Loucy (cell line): ENCODE measurements around the gene SPTB.

Experiments used
- H2AFZ ChIP-seq: fragments of 200-600 bp; sonication (generic); 2 replicates; pipeline ENCODE4 v1.6.0; 2016; ENCODE audit warnings: antibody characterized with exemption, mild to moderate bottlenecking, low read length, moderate library complexity
- H3F3A ChIP-seq: fragments of 200-600 bp; 2 replicates; pipeline ENCODE4 v1.6.0; 2016; ENCODE audit warnings: antibody characterized with exemption, low read depth, mild to moderate bottlenecking
- H3K27me3 ChIP-seq: fragments of 200-600 bp; sonication (generic); 2 replicates; pipeline ENCODE4 v1.6.1; 2014; ENCODE audit warnings: low read length, mild to moderate bottlenecking; ENCODE audit not compliant: insufficient read depth, poor library complexity, severe bottlenecking
- H3K36me3 ChIP-seq: fragments of 200-600 bp; sonication (generic); 2 replicates; pipeline ENCODE4 v1.6.1; 2016; ENCODE audit warnings: low read length; ENCODE audit not compliant: insufficient read depth
- H3K4me1 ChIP-seq: fragments of 200-600 bp; sonication (generic); 2 replicates; pipeline ENCODE4 v1.5.1; 2014; ENCODE audit warnings: low read length, mild to moderate bottlenecking; ENCODE audit not compliant: insufficient read depth, poor library complexity, severe bottlenecking
- H3K4me2 ChIP-seq: fragments of 200-600 bp; sonication (generic); 2 replicates; pipeline ENCODE4 v1.6.0; 2014; ENCODE audit warnings: antibody characterized with exemption, low read length, low read depth, mild to moderate bottlenecking; ENCODE audit not compliant: poor library complexity, severe bottlenecking
- H3K4me3 ChIP-seq: fragments of 200-600 bp; sonication (generic); 2 replicates; pipeline ENCODE4 v1.5.1; 2014; ENCODE audit warnings: low read length, mild to moderate bottlenecking, mixed read lengths; ENCODE audit not compliant: poor library complexity, severe bottlenecking
- H3K79me2 ChIP-seq: fragments of 200-600 bp; sonication (generic); 2 replicates; pipeline ENCODE4 v1.6.1; 2014; ENCODE audit warnings: low read length; ENCODE audit not compliant: insufficient read depth
- H3K9ac ChIP-seq: fragments of 200-600 bp; sonication (generic); 2 replicates; pipeline ENCODE4 v1.6.0; 2014; ENCODE audit warnings: mild to moderate bottlenecking, low read depth, low read length, moderate library complexity; ENCODE audit not compliant: poor library complexity, severe bottlenecking
- H3K9me2 ChIP-seq: fragments of 200-600 bp; sonication (generic); replicated peaks from 2 replicates; pipeline ENCODE4 v1.6.1; 2016; ENCODE audit warnings: low read depth, low read length, mixed read lengths
- H3K9me3 ChIP-seq: fragments of 200-600 bp; sonication (generic); 2 replicates; pipeline ENCODE4 v1.6.1; 2014; ENCODE audit warnings: mild to moderate bottlenecking, antibody characterized with exemption, low read length, low read depth; ENCODE audit not compliant: insufficient read depth
- H4K20me1 ChIP-seq: fragments of 200-600 bp; sonication (generic); 2 replicates; pipeline ENCODE4 v1.6.0; 2014; ENCODE audit warnings: antibody characterized with exemption, low read length, mild to moderate bottlenecking; ENCODE audit not compliant: insufficient read depth, poor library complexity, severe bottlenecking
- EZH2phosphoT487 ChIP-seq: fragments of 200-600 bp; IDR thresholded peaks from 2 replicates; pipeline ENCODE4 v1.6.1; 2018; ENCODE audit warnings: antibody characterized with exemption, mild to moderate bottlenecking, moderate library complexity, borderline replicate concordance
- TF ChIP-seq, protein P1 (sequence below): fragments of 200-600 bp; sonication (generic); conservative IDR thresholded peaks from 2 replicates; pipeline ENCODE4 v1.5.1; 2014; ENCODE audit warnings: mild to moderate bottlenecking, antibody characterized with exemption, low read length

Gene SPTB

DNA sequence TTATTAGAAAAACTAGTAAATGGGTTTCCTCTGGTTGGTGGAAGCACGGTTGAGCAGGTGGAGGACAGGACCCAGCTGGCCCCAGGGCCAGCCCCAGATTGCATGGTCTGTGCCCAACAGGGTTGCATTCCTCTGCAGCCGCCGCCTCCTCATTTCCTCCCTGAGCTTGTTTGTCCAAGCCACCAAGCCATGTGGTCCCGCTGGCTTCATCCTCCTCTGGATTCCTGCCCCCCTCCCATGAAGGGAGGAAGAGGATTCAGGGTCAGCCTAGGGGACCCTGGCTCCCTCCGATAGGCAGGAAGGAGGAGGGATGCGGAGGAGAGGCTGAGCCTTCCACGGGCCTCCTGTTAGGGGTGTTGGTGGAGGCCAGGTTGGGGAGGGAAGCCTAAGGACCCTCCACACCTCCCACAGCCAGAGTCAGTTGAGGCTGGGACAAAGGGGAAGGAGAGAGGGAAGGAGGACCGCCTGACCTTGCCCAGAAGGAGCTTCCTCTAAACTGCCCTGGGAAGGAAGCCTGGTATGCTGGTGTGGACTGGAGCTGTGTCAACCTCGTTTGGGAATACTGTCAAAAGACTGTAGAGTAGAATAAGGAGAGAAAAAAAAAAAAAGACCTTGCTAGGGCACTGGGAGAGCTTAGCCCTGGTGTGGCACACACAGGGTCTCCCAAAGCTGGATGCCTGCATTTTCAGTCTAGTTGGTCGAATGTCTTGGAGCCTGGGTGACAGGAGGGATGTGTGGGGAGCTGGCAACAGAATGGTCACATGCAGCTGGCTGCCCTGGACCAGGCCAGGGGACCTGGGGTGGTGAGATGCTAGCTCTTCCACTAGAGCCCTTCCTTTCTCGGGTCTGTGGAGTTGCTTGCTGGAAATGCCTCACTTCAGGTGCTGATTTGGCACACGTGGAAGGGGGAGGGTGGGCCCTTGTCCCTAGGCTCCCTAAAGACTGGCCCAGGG is 133.1 kb downstream of the SPTB start:
- H3K4me3 ChIP-seq: no peak overlapping the region
- H3K9me2 ChIP-seq: no peaks in the 10 kb centered on the region
- TF ChIP-seq, protein P1, sequence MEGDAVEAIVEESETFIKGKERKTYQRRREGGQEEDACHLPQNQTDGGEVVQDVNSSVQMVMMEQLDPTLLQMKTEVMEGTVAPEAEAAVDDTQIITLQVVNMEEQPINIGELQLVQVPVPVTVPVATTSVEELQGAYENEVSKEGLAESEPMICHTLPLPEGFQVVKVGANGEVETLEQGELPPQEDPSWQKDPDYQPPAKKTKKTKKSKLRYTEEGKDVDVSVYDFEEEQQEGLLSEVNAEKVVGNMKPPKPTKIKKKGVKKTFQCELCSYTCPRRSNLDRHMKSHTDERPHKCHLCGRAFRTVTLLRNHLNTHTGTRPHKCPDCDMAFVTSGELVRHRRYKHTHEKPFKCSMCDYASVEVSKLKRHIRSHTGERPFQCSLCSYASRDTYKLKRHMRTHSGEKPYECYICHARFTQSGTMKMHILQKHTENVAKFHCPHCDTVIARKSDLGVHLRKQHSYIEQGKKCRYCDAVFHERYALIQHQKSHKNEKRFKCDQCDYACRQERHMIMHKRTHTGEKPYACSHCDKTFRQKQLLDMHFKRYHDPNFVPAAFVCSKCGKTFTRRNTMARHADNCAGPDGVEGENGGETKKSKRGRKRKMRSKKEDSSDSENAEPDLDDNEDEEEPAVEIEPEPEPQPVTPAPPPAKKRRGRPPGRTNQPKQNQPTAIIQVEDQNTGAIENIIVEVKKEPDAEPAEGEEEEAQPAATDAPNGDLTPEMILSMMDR: no peak
- no peak for TF ChIP-seq EZH2phosphoT487
- H3K4me2 ChIP-seq: no peak overlapping the region
- no peaks in the 10 kb centered on the region for H3K27me3 ChIP-seq
- peaks cover 30% of the 10 kb centered on the region; the same call in 1 of the 2 replicates for H3K36me3 ChIP-seq
- H3K9ac ChIP-seq: no peak overlapping the region
- H3F3A ChIP-seq: no peaks in the 10 kb centered on the region
- H3K9me3 ChIP-seq: no peaks in the 10 kb centered on the region
- no peaks in the 10 kb centered on the region for H3K79me2 ChIP-seq
- H4K20me1 ChIP-seq: no peaks in the 10 kb centered on the region
- no peak overlapping the region for H2AFZ ChIP-seq
- H3K4me1 ChIP-seq: no peaks in the 10 kb centered on the region

DNA sequence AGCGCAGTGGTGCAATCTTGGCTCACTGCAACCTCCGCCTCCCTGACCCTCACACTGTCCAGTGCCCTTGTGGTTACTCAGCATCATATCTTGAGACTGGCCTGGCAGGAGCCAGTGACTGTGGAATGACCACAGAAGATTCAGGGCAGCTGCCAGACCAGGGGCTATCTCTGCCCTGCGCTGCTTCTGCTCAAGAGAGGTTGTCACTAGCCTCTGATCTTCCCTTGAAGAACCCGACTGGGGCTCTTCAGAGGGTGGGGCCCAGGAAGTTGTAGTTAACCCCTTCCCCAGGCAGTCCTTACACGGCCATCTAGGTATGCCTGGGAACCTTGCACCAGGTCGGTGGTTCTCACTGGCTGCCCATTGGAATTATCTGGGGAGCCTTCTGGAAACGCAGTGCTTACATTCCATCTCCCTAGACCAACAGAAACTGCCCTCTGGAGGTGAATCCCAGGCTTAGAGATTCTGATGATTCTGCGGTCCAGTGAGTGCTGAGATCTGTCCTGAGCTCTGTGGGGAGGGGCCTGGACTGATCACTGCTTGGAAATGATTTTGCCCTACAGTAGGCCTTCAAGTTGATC is 134.1 kb downstream of the SPTB start:
- H3K4me2 ChIP-seq: no peak overlapping the region
- no peak for TF ChIP-seq EZH2phosphoT487
- TF ChIP-seq, protein P1: no peak
- no peaks in the 10 kb centered on the region for H3K27me3 ChIP-seq
- no peaks in the 10 kb centered on the region for H3K9me3 ChIP-seq
- no peaks in the 10 kb centered on the region for H4K20me1 ChIP-seq
- H3K4me1 ChIP-seq: no peaks in the 10 kb centered on the region
- no peak overlapping the region for H3K9ac ChIP-seq
- no peaks in the 10 kb centered on the region for H3K79me2 ChIP-seq
- H2AFZ ChIP-seq: no peak overlapping the region
- no peaks in the 10 kb centered on the region for H3F3A ChIP-seq
- H3K36me3 ChIP-seq: peaks cover 40% of the 10 kb centered on the region; the same call in 1 of the 2 replicates
- H3K4me3 ChIP-seq: no peak overlapping the region
- no peaks in the 10 kb centered on the region for H3K9me2 ChIP-seq

DNA sequence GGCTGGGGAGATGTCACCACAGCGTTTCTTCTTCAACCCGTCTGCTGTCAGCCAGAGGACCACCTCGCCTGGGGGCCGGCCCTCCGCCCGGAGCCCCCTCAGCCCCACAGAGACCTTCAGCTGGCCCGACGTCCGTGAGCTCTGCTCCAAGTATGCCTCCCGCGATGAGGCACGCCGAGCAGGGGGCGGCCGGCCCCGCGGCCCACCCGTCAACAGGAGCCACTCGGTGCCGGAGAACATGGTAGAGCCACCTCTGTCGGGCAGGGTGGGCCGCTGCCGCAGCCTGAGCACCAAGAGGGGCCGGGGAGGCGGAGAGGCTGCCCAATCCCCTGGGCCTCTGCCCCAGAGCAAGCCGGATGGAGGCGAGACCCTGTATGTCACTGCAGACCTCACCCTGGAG is 136.6 kb downstream of the SPTB start:
- H3K9me2 ChIP-seq: no peaks in the 10 kb centered on the region
- no peaks in the 10 kb centered on the region for H3K4me1 ChIP-seq
- no peak overlapping the region for H3K4me3 ChIP-seq
- H2AFZ ChIP-seq: no peak overlapping the region
- H3K79me2 ChIP-seq: no peaks in the 10 kb centered on the region
- no peaks in the 10 kb centered on the region for H3K27me3 ChIP-seq
- no peaks in the 10 kb centered on the region for H3F3A ChIP-seq
- H3K9me3 ChIP-seq: no peaks in the 10 kb centered on the region
- no peak overlapping the region for H3K9ac ChIP-seq
- no peak overlapping the region for H3K4me2 ChIP-seq
- peaks cover 64% of the 10 kb centered on the region; the same call in 1 of the 2 replicates for H3K36me3 ChIP-seq
- no peak for TF ChIP-seq EZH2phosphoT487
- TF ChIP-seq, protein P1: no peak
- no peaks in the 10 kb centered on the region for H4K20me1 ChIP-seq
